ENCODE results near the gene CLEC9A.
"Not testable (repeated sequence)": the region's sequence is repeated elsewhere in the genome, so short reads cannot be mapped to it uniquely, and the experiment has no call there.

The CLEC9A gene

GRCh38 chr12:10030446-10030845, at the start of gene CLEC9A:
CLEC9A (plus strand) TSS chr12:10030682; CDS start chr12:10052688, 22,006 bp downstream.
- no peak for DNase-seq (ENCODE audit: low read depth)

GRCh38 chr12:9991876-9992275, 38.6 kb upstream of the CLEC9A start:
- no peak for DNase-seq (ENCODE audit: low read depth)

DNA sequence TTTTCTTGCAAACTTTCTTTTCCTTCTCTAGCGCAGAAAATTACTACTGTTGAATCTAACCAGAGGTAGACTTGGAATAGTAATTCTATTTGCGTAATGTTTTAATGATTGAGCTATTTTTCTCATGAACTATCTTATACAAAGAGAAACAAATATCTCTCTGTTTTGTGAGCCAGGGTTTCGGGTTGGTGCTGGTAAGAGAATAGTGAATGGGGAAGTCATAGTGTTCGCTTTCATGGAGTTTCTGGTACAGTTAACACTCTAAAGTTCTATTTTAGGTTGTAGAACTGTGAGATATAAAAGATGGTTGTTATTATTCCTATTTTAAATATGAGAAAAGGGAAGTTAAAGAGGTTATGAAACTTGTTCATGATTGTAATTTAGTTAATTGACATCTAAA, 38.2 kb upstream of the CLEC9A start:
- DNase-seq (ENCODE audit: low read depth): no peak

DNA sequence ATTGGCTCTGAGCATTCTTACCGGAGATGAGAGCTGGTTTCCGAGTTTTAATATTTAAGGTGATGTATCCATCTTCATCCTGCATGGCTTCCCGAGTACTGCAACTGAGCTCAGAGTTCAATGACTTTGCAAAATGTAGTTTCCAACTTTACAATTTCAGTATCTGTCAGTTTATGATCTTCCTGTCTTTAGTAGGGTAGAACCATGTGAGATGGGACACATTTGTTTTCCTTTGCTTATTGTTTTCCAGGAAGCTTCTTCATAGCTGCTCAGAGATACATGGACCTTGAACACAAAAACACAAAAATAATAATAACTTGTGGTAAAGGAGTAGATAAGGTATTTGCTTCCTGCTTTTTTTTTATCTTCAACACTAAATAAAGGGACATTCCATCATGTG, 31.5 kb upstream of the CLEC9A start, which contains the start of gene CLEC1B:
TSS of gene CLEC1B (minus strand) at position 106 of the 400 bp plus-strand sequence. CDS start at position 85, 21 bp downstream.
- DNase-seq (ENCODE audit: low read depth): no peak

DNA sequence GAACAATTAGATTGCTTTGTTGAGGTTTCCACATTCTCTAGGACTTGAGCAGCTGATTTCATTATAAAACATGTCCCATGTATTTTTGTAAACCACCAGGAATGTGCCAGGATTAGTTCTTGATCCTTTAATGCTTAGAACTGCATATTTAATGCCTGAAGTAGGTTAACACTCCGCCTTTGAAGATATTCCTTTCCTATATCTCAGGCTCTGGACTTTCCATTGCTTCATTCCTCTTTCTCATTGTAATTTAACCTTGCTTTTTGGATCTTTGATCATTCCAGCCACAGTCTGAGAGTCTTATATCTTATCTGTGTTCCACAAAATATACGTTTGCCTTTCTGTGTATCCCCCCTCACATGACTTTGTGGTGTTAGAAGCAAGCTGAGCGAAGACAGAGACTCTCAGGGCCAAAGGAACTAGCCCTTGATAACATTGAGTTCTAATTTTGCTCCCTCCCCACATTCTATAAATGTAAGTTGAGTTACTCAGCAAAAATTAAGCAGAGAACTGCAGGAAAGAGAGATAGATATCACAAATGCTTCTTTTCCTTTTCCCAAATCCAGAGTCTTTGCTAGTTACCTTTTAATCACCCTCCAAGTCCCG, 29.2 kb upstream of the CLEC9A start:
- DNase-seq (ENCODE audit: low read depth): no peak

DNA sequence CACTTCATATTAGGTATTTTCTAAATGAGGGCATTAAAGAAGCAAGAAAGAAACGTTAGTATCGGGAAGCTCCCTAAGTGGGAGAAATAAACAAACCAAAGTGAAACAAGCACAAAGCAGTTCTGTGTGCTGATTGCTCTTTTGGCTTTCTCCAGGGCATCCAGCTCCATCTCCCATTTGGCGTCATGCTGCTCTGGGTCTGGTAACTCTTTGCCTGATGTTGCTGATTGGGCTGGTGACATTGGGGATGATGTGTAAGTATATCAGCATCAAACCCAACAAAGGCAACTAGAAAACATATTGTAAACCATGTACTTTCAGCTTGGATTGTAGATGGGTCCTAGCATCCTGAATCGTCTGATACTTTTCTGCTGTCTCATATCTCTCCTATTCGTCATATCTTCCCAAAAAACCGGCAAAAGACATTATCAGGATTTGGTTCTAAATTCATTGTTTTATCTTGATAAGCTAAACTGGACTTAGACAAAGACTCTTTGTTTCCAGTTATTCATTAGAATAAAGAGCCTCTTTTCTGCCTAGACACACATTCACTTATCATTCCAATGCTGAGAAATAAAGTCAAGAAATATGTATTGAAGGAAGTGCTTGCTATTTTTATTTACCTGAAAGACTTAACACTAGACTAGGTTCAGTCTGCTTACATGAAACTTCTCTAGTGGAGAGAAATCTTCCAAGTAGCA, 17.7 kb upstream of the CLEC9A start:
- DNase-seq (ENCODE audit: low read depth): no peak

DNA sequence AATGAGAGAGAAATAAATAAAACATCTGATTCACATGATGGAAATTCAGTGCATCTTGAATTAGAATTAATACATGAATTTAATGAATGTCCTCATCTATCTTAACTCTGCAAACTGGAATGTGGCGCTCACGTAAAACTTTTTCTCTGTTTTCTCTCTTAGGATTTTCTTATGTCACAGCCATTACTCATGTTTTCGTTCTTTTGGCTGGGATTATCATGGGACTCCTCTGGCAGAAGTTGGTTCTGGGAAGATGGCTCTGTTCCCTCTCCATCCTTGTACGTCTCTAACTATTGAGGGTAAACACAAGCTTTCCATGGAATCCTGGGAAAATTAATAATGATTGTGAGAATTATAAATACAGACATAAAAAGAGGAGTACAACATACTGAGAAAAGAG, 15.0 kb upstream of the CLEC9A start:
- no peak for DNase-seq (ENCODE audit: low read depth)

DNA sequence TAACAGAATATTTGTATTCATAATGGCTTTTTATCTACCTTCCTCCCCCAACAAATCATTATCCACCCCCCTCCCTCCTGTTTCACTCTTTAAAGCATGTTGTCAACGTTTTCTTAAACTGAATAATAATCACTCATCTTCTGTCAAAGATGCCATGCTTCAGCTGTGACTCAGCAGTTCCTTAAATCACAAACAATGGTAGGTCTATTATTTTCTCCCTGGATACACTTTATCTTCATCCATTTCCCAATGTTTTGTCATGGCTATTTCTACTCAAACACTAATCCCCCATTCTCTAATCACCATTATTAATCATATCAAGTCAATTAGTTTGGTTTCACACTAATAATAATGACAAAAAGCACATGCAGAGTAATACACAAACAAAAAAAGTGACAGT, 13.6 kb upstream of the CLEC9A start:
- no peak for DNase-seq (ENCODE audit: low read depth)

- no peak for DNase-seq (ENCODE audit: low read depth)
Measured at GRCh38 chr12:10018386-10018785, 12.1 kb upstream of the CLEC9A start.

GRCh38 chr12:10021342-10021741, 9.1 kb upstream of the CLEC9A start:
- no peak for DNase-seq (ENCODE audit: low read depth)

- DNase-seq (ENCODE audit: low read depth): no peak
Measured at GRCh38 chr12:10025236-10025635, 5.2 kb upstream of the CLEC9A start.

DNA sequence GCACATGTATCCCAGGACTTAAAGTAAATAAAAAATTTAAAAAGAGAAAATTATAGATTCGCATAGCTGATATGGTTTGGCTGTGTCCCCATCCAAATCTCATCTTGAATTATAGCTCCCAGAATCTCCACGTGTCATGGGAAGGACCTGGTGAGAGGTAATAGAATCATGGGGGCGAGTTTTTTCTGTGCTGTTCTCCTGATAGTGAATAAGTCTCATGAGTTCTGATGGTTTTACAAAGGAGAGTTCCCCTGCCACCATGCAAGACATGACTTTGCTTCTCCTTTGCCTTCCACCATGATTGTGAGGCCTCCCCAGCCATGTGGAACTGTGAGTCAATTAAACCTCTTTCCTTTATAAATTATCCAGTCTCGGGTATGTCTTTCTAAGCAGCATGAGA, 3.8 kb upstream of the CLEC9A start:
- not testable (repeated sequence) for DNase-seq (ENCODE audit: low read depth)

DNA sequence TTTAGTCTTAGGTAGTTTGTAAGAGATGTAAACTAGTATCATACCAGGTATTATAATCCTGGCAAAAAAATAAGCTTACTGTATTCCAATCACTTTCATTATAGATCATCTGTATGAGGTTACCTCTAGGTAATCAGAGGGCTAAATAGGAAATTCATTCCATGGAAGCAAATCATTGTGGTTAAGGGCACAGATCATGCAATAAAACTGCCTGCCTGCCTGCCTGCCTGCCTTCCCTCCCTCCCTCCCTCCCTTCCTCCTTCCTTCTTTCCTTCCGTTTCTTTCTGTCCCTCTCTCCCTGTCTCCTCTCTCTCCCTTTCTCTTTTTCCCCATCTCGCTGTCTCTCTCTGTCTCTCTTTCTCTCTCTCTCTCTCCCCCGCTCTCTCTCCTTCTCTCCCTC, 3.2 kb upstream of the CLEC9A start:
- no peak for DNase-seq (ENCODE audit: low read depth)

GRCh38 chr12:10027721-10028120, 2.8 kb upstream of the CLEC9A start:
- no peak for DNase-seq (ENCODE audit: low read depth)

- no peak for DNase-seq (ENCODE audit: low read depth)
Measured at GRCh38 chr12:10031321-10031720, 839 bp downstream of the CLEC9A start.

- DNase-seq (ENCODE audit: low read depth): no peak
Measured at GRCh38 chr12:10031771-10032175, 1.3 kb downstream of the CLEC9A start.

DNA sequence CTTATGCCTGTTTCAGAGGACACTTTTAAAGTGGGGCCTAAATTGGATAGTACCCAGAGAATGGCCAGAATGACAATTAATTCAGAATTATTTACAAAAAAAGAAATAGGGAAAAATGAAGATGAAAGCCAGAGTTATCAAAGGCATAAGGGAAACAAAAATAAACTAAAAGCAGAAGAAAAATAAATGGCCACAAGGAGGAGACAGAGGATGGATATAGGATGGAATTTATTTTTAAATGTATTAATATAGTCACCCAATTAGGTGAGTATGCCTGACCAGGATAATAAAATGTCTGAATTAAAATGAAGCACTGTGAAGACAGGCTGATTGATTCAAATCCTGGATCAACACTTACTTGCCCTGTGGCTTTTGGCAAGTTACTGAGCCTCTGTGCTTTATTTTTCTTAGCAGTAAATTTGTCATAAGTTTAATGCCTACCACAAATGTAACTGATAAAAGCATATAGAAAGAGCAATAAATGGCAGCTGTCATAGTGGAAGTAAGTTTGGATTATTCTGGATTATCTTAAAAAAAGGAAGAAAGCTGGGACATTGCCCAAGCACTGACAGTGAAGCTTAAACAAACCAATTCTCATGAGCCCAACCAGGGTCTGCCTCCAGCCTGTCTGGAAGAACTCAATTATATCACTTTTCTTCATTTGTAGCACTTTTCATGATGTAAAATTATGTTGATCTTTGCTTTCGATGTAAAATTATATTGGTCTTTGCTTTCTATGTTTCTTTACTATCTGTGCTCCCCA, 3.5 kb downstream of the CLEC9A start:
- DNase-seq (ENCODE audit: low read depth): no peak

GRCh38 chr12:10042167-10042566, 11.7 kb downstream of the CLEC9A start:
- DNase-seq (ENCODE audit: low read depth): no peak

GRCh38 chr12:10048526-10048925, 18.0 kb downstream of the CLEC9A start:
- DNase-seq (ENCODE audit: low read depth): no peak

- no peak for DNase-seq (ENCODE audit: low read depth)
Measured at GRCh38 chr12:10052193-10052913, 21.9 kb downstream of the CLEC9A start.

GRCh38 chr12:10058387-10058786, 27.9 kb downstream of the CLEC9A start:
- DNase-seq (ENCODE audit: low read depth): no peak

GRCh38 chr12:10065241-10065640, 34.8 kb downstream of the CLEC9A start:
- no peak for DNase-seq (ENCODE audit: low read depth)

Data from activated T-cell treated with anti-CD3 and anti-CD28 coated beads for 24 hours (primary cell).